ENCODE measurements around the gene TRIM24.

Gene TRIM24

GRCh38 chr7:138630059-138630610 is 170.1 kb downstream of the TRIM24 start:
- DNase-seq, result no peak

- no peak for DNase-seq
These were observed 172.3 kb downstream of the TRIM24 start for GRCh38 chr7:138632384-138632783.

GRCh38 chr7:138632826-138633602 is 173.0 kb downstream of the TRIM24 start:
- no peak for DNase-seq

Data from activated CD4-positive, CD25-positive, alpha-beta regulatory T cell treated with anti-CD3 and anti-CD28 coated beads, Interleukin-2, amount 50 U/mL, for 72 hours (primary cell).